Neural cell (in vitro differentiated cells): ENCODE measurements around the gene NUDCD3.

Experiments used
- CTCF ChIP-seq: fragments of 450-650 bp; IDR thresholded peaks from 2 replicates; pipeline ENCODE4 v1.5.1; 2014; ENCODE audit warnings: antibody characterized with exemption, mild to moderate bottlenecking, moderate library complexity; ENCODE audit not compliant: poor library complexity, severe bottlenecking
- EP300 ChIP-seq: fragments of 450-650 bp; conservative IDR thresholded peaks from 2 replicates; pipeline ENCODE4 v1.6.1; 2014; ENCODE audit warnings: antibody characterized with exemption, mild to moderate bottlenecking, moderate library complexity; ENCODE audit not compliant: poor library complexity, severe bottlenecking
- EZH2 ChIP-seq: fragments of 200-600, 300-800 bp; shearing (Covaris generic), sonication (generic); IDR thresholded peaks from 2 replicates; pipeline ENCODE4 v1.6.1; 2014; ENCODE audit warnings: antibody characterized with exemption, low read length, borderline replicate concordance, mild to moderate bottlenecking; ENCODE audit not compliant: insufficient read depth, poor library complexity, severe bottlenecking
- MXI1 ChIP-seq: fragments of 450-650 bp; conservative IDR thresholded peaks from 2 replicates; pipeline ENCODE4 v1.6.1; 2014; ENCODE audit warnings: antibody characterized with exemption, mild to moderate bottlenecking; ENCODE audit not compliant: poor library complexity, severe bottlenecking
- POLR2AphosphoS5 ChIP-seq: IDR thresholded peaks from 2 replicates; pipeline ENCODE4 v1.6.1; 2012
- RAD21 ChIP-seq: fragments of 450-650 bp; conservative IDR thresholded peaks from 2 replicates; pipeline ENCODE4 v1.6.1; 2014; ENCODE audit warnings: antibody characterized with exemption, mild to moderate bottlenecking, moderate library complexity
- REST ChIP-seq: IDR thresholded peaks from 2 replicates; pipeline ENCODE4 v1.6.1; 2012; ENCODE audit warnings: borderline replicate concordance
- TAF1 ChIP-seq: IDR thresholded peaks from 2 replicates; pipeline ENCODE4 v1.6.1; 2012; ENCODE audit warnings: low read depth

- no peak for TF ChIP-seq CTCF
- TF ChIP-seq POLR2AphosphoS5, result no peak
- no peak for TF ChIP-seq TAF1
- TF ChIP-seq EZH2, result no peak
- TF ChIP-seq EP300, result no peak
- TF ChIP-seq MXI1, result no peak
- no peak for TF ChIP-seq REST
- TF ChIP-seq RAD21, result no peak
These were observed 14.1 kb downstream of the NUDCD3 start for GRCh38 chr7:44476313-44476712.
